Liver (tissue), 9 donors: Measurements from ENCODE around the gene CELSR1. TPM values are rescaled to one million over a fixed set of nuclear protein-coding genes. Genes with fewer than 3 reads are reported as not detected.

Experiments used
- DNase-seq: peaks from one replicate; pipeline ENCODE4 v3.0.0-alpha.2; 2017; ENCODE audit warnings: low spot score
- H3K27ac ChIP-seq, 2 donors: one replicate each; pipeline ENCODE4 v1.7.0; 2013; ENCODE audit warnings: inconsistent platforms in 2 of 2, low read length in 2 of 2, control low read depth in 1 of 2, low read depth in 1 of 2, mild to moderate bottlenecking in 1 of 2
- H3K27me3 ChIP-seq, 4 donors: one replicate each; pipeline versions ENCODE4 v1.6.1 to v1.7.0; 2013; ENCODE audit warnings: low read length in 3 of 4, inconsistent platforms in 1 of 4, mild to moderate bottlenecking in 1 of 4, moderate library complexity in 1 of 4; ENCODE audit not compliant: control insufficient read depth in 4 of 4, insufficient read depth in 4 of 4
- H3K36me3 ChIP-seq, 4 donors: one replicate each; pipeline versions ENCODE4 v1.6.1 to v1.7.0; 2013; ENCODE audit warnings: low read length in 3 of 4, mild to moderate bottlenecking in 3 of 4, low read depth in 1 of 4, moderate library complexity in 1 of 4; ENCODE audit not compliant: control insufficient read depth in 4 of 4, insufficient read depth in 3 of 4
- H3K4me1 ChIP-seq, 4 donors: one replicate each; pipeline versions ENCODE4 v1.6.1 to v1.7.0; 2013; ENCODE audit warnings: low read length in 3 of 4, mild to moderate bottlenecking in 3 of 4, moderate library complexity in 1 of 4; ENCODE audit not compliant: control insufficient read depth in 4 of 4, insufficient read depth in 4 of 4
- H3K4me3 ChIP-seq, 3 donors: one replicate each; pipeline versions ENCODE4 v1.6.1 to v1.7.0; 2013; ENCODE audit warnings: low read length in 3 of 3, control low read depth in 1 of 3, low read depth in 1 of 3, mild to moderate bottlenecking in 1 of 3
- H3K9ac ChIP-seq, 2 donors: one replicate each; pipeline ENCODE4 v1.7.0; 2013; ENCODE audit warnings: low read length in 2 of 2, mild to moderate bottlenecking in 2 of 2, moderate library complexity in 2 of 2, control low read depth in 1 of 2, low read depth in 1 of 2
- H3K9me3 ChIP-seq, 4 donors: one replicate each; pipeline versions ENCODE4 v1.6.1 to v1.7.0; 2013; ENCODE audit warnings: low read length in 3 of 4; ENCODE audit not compliant: control insufficient read depth in 4 of 4
- ATF3 ChIP-seq: IDR thresholded peaks from 2 replicates; pipeline ENCODE4 v1.6.1; 2016; ENCODE audit warnings: antibody characterized with exemption
- EGR1 ChIP-seq, 2 donors: IDR thresholded peaks; 2 replicates each; pipeline ENCODE4 v1.6.1; 2016 to 2018; ENCODE audit warnings: antibody characterized with exemption in 2 of 2, low read depth in 2 of 2
- FOXA1 ChIP-seq: IDR thresholded peaks from 2 replicates; pipeline ENCODE4 v1.6.1; 2016; ENCODE audit warnings: antibody characterized with exemption
- FOXA2 ChIP-seq: IDR thresholded peaks from 2 replicates; pipeline ENCODE4 v1.6.1; 2016; ENCODE audit warnings: antibody characterized with exemption
- GABPA ChIP-seq, 2 donors: IDR thresholded peaks in 1 of 2; conservative IDR thresholded peaks in 1 of 2; 2 replicates each; pipeline ENCODE4 v1.6.1; 2016; ENCODE audit warnings: antibody characterized with exemption in 2 of 2, mild to moderate bottlenecking in 1 of 2, moderate library complexity in 1 of 2
- HNF4A ChIP-seq, 2 donors: conservative IDR thresholded peaks; 2 replicates each; pipeline ENCODE4 v1.6.1; 2016; ENCODE audit warnings: antibody characterized with exemption in 2 of 2, mild to moderate bottlenecking in 2 of 2
- HNF4G ChIP-seq: IDR thresholded peaks from 2 replicates; pipeline ENCODE4 v1.6.1; 2016; ENCODE audit warnings: antibody characterized with exemption
- MAX ChIP-seq: IDR thresholded peaks from 2 replicates; pipeline ENCODE4 v1.6.1; 2016; ENCODE audit warnings: antibody characterized with exemption
- NR2F2 ChIP-seq: IDR thresholded peaks from 2 replicates; pipeline ENCODE4 v1.6.1; 2016; ENCODE audit warnings: antibody characterized with exemption
- RAD21 ChIP-seq, 2 donors: IDR thresholded peaks; 2 replicates each; pipeline ENCODE4 v1.6.1; 2016; ENCODE audit warnings: antibody characterized with exemption in 2 of 2, mild to moderate bottlenecking in 2 of 2
- REST ChIP-seq: IDR thresholded peaks from 2 replicates; pipeline ENCODE4 v1.6.1; 2016; ENCODE audit warnings: antibody characterized with exemption, mild to moderate bottlenecking
- RXRA ChIP-seq, 2 donors: IDR thresholded peaks; 2 replicates each; pipeline ENCODE4 v1.6.1; 2017 to 2018; ENCODE audit warnings: antibody characterized with exemption in 2 of 2, mild to moderate bottlenecking in 1 of 2
- TAF1 ChIP-seq: conservative IDR thresholded peaks from 2 replicates; pipeline ENCODE4 v1.6.1; 2016; ENCODE audit warnings: antibody characterized with exemption, mild to moderate bottlenecking
- YY1 ChIP-seq: IDR thresholded peaks from 2 replicates; pipeline ENCODE4 v1.6.1; 2016; ENCODE audit warnings: antibody characterized with exemption, mild to moderate bottlenecking
- ZBTB33 ChIP-seq: IDR thresholded peaks from 2 replicates; pipeline ENCODE4 v1.6.1; 2016; ENCODE audit warnings: antibody characterized with exemption
- WGBS: extraction: QIAGEN DNeasy Blood & Tissue Kit; methylation state at CpG from one replicate; pipeline ENCODE4 v1.1.7; 2013; 5-methylcytosine and 5-hydroxymethylcytosine counted together
- polyA plus RNA-seq, 2 donors: library from polyadenylated mRNA; stranded (reverse) in 1 of 2; unstranded in 1 of 2; fragments of 200-250 nt in 1 of 2; fragments of >200 nt in 1 of 2; fragmentation: Nextera tagmentation in 1 of 2; extraction: Ambion mirVana in 1 of 2; gene quantifications; one replicate each; pipeline versions ENCODE4 v1.2.1 to v1.2.3, GENCODE V29; 2013 to 2015
- total RNA-seq, 2 donors: library from RNA; depleted of rRNA; stranded (reverse); fragments of >200 nt; gene quantifications; one replicate each; pipeline ENCODE4 v1.2.3, GENCODE V29; 2014
- donor health status: healthy.
- donor health status: healthy.
- donor health status: healthy.
- donor health status: healthy.
- donor health status: healthy.

Gene CELSR1
- total and polyA plus RNA-seq, 4 donors, result 0.37 to 1.6 (median 1.3) TPM

GRCh38 chr22:46350646-46351045, 186.8 kb downstream of the CELSR1 start:
- H3K9ac ChIP-seq, result no peak overlapping the region
- H3K36me3 ChIP-seq, result peaks cover 28 to 79% (median 42%) of the 10 kb centered on the region in 4 donors
- 96% methylated on average over 20 of the region's 20 CpGs for WGBS
- no peaks in the 10 kb centered on the region for H3K27me3 ChIP-seq
- TF ChIP-seq FOXA1 (no peak), EGR1 (IDR thresholded peaks at IDR 0.05; ENCODE audit: low read depth in 2 of 2) (no peak), ATF3 (no peak), GABPA (IDR thresholded peaks at IDR 0.05 in 1 of 2, conservative IDR thresholded peaks at IDR 0.05 in 1 of 2) (no peak), MAX (no peak), RAD21 (IDR thresholded peaks at IDR 0.05) (no peak), REST (no peak), NR2F2 (no peak), RXRA (IDR thresholded peaks at IDR 0.05) (no peak), HNF4A (conservative IDR thresholded peaks at IDR 0.05) (no peak), YY1 (no peak), ZBTB33 (no peak), HNF4G (no peak), FOXA2 (no peak), TAF1 (no peak)
- DNase-seq, result no peak
- H3K4me3 ChIP-seq, result no peak overlapping the region
- no peaks in the 10 kb centered on the region for H3K4me1 ChIP-seq
- no peaks in the 10 kb centered on the region for H3K9me3 ChIP-seq
- no peak overlapping the region for H3K27ac ChIP-seq

GRCh38 chr22:46350121-46350520, 187.3 kb downstream of the CELSR1 start:
- no peak overlapping the region for H3K27ac ChIP-seq
- TF ChIP-seq MAX, result no peak
- TF ChIP-seq GABPA (IDR thresholded peaks at IDR 0.05 in 1 of 2, conservative IDR thresholded peaks at IDR 0.05 in 1 of 2), result no peak
- peaks cover 28 to 82% (median 44%) of the 10 kb centered on the region in 4 donors for H3K36me3 ChIP-seq
- H3K4me3 ChIP-seq, result no peak overlapping the region
- H3K9me3 ChIP-seq, result no peaks in the 10 kb centered on the region
- WGBS, result 93% methylated on average over 7 of the region's 7 CpGs
- no peak overlapping the region for H3K9ac ChIP-seq
- H3K4me1 ChIP-seq, result no peaks in the 10 kb centered on the region
- H3K27me3 ChIP-seq, result no peaks in the 10 kb centered on the region
- DNase-seq, result no peak
